HepG2 (cell line): Measurements from ENCODE around the gene IPO9.

Experiments
- SAFB2 ChIP-seq: sonication (generic); formaldehyde crosslinking; IDR thresholded peaks from 2 replicates; pipeline ENCODE4 v1.5.1; 2020; ENCODE audit warnings: missing genetic modification reagents, low read depth, mild to moderate bottlenecking, borderline replicate concordance
- SOX5 ChIP-seq: IDR thresholded peaks from 2 replicates; pipeline ENCODE4 v1.6.1; 2016; ENCODE audit warnings: borderline replicate concordance

DNA sequence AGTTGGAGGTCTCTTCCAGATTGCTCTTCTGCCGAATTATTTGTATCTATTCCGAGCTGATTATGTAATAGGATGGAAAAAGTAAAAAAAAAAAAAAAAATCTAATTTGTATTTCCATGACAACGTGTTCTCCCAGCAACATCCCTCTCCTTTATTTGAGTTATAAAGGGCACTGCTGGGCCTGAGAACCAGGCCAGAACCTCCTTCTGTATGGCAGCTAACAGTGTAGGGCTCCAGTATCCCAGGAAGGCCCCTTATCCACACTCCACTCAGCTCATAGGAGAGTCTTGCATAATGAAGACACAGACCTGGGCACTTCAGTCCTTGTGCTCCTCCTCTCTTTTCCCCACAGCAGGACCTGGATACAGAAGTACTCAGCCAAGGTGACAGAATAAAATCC, 3.7 kb upstream of the IPO9 start:
- TF ChIP-seq SOX5: no peak
- TF ChIP-seq SAFB2 (CRISPR knock-in tag): no peak
